Sciatic nerve (tissue), 2 donors: ENCODE data around the gene PHLDB2. TPM values are rescaled to one million over a fixed set of nuclear protein-coding genes. Genes with fewer than 3 reads are reported as not detected.
"Not testable (repeated sequence)": the region's sequence is repeated elsewhere in the genome, so short reads cannot be mapped to it uniquely, and the experiment has no call there.

ENCODE experiments used
- ATAC-seq: fragments of 200-7000 bp; cut with Tn5 transposase; one replicate; pipeline ENCODE4 v1.9.1; 2020; ENCODE audit warnings: mild to moderate bottlenecking, moderate library complexity
- DNase-seq: peaks from one replicate; pipeline ENCODE4 v3.0.0-alpha.2; 2020; ENCODE audit warnings: low spot score
- intact Hi-C: fragments of 100-400 bp; cut with DNase I; formaldehyde crosslinking; loops from one replicate; pipeline ENCODE4 v1.14.2; 2022
- total RNA-seq: library from RNA; stranded (reverse); fragmentation: NEBNext Ultra II Directional; extraction: Animal tissue kit (Norgen Biotek cat#: 25700); gene quantifications from one replicate; pipeline ENCODE4 v1.2.1, GENCODE V29; 2021
- donor health status: DM: no; HTN: no; CAD: no.
- donor health status: DM: no; HTN: no; CAD: no.

PHLDB2 gene
- 150 TPM for total RNA-seq

GRCh38 chr3:111859061-111859973 is at the start of gene PHLDB2:
PHLDB2 (plus strand) TSS chr3:111859265; CDS start chr3:111884078, 24,813 bp downstream.
- peak; percentile 92 for ATAC-seq
- peak; percentile 89 for DNase-seq
- intact Hi-C loops: no loop called here

- intact Hi-C loops: no loop called here
- DNase-seq (no peak), ATAC-seq (no peak)
These were observed 48.2 kb upstream of the PHLDB2 start for GRCh38 chr3:111810909-111811308.

GRCh38 chr3:111811811-111812210 is 47.3 kb upstream of the PHLDB2 start:
- no peak for ATAC-seq
- intact Hi-C loops: no loop called here

GRCh38 chr3:111812701-111813100 is 46.4 kb upstream of the PHLDB2 start:
- DNase-seq (no peak), ATAC-seq (no peak)
- intact Hi-C loops: no loop called here

More at GRCh38 chr3:111811811-111812210, 47.3 kb upstream of the PHLDB2 start:
- DNase-seq: no peak

- DNase-seq (no peak), ATAC-seq (no peak)
- intact Hi-C loops: no loop called here
These were observed 45.6 kb upstream of the PHLDB2 start for GRCh38 chr3:111813441-111813840.

- intact Hi-C loops: no loop called here
- no peak for DNase-seq
- ATAC-seq: no peak
These were observed 45.1 kb upstream of the PHLDB2 start for GRCh38 chr3:111813979-111814378.

- intact Hi-C loops, ATAC-seq: not testable (repeated sequence)
These were observed 42.3 kb upstream of the PHLDB2 start for GRCh38 chr3:111816771-111817170.

GRCh38 chr3:111819927-111820326 is 39.1 kb upstream of the PHLDB2 start:
- no peak for DNase-seq
- no peak for ATAC-seq
- intact Hi-C loops: no loop called here

More at GRCh38 chr3:111816771-111817170, 42.3 kb upstream of the PHLDB2 start:
- not testable (repeated sequence) for DNase-seq

GRCh38 chr3:111820651-111821050 is 38.4 kb upstream of the PHLDB2 start:
- intact Hi-C loops: no loop called here
- no peak for ATAC-seq

GRCh38 chr3:111821891-111822290 is 37.2 kb upstream of the PHLDB2 start:
- ATAC-seq (no peak), DNase-seq (no peak)
- intact Hi-C loops: no loop called here

More at GRCh38 chr3:111820651-111821050, 38.4 kb upstream of the PHLDB2 start:
- no peak for DNase-seq

- ATAC-seq (no peak), DNase-seq (no peak)
- intact Hi-C loops: no loop called here
These were observed 36.3 kb upstream of the PHLDB2 start for GRCh38 chr3:111822804-111823203.

- ATAC-seq (no peak), DNase-seq (no peak)
- intact Hi-C loops: no loop called here
These were observed 35.7 kb upstream of the PHLDB2 start for GRCh38 chr3:111823341-111823855.

GRCh38 chr3:111824351-111824750 is 34.7 kb upstream of the PHLDB2 start:
- intact Hi-C loops: no loop called here
- ATAC-seq: no peak
- no peak for DNase-seq

GRCh38 chr3:111827871-111828270 is 31.2 kb upstream of the PHLDB2 start:
- DNase-seq: no peak
- ATAC-seq: no peak
- intact Hi-C loops: no loop called here

GRCh38 chr3:111828530-111828929 is 30.5 kb upstream of the PHLDB2 start:
- ATAC-seq (no peak), DNase-seq (no peak)
- intact Hi-C loops: no loop called here

GRCh38 chr3:111829023-111829422 is 30.0 kb upstream of the PHLDB2 start:
- intact Hi-C loops: no loop called here
- DNase-seq (no peak), ATAC-seq (peak; percentile 42)

- ATAC-seq (peak; percentile 68), DNase-seq (no peak)
- intact Hi-C loops: no loop called here
These were observed 27.2 kb upstream of the PHLDB2 start for GRCh38 chr3:111831840-111832239.

- intact Hi-C loops: no loop called here
- peak; percentile 36 for ATAC-seq
- no peak for DNase-seq
These were observed 22.0 kb upstream of the PHLDB2 start for GRCh38 chr3:111837112-111837511.

GRCh38 chr3:111838133-111838532 is 20.9 kb upstream of the PHLDB2 start:
- ATAC-seq: no peak
- intact Hi-C loops: no loop called here
- DNase-seq: no peak

GRCh38 chr3:111846039-111846438 is 13.0 kb upstream of the PHLDB2 start:
- intact Hi-C loops: no loop called here
- no peak for DNase-seq
- ATAC-seq: no peak
